ENCODE results near the gene NLRP13. TPM values are rescaled to one million over a fixed set of nuclear protein-coding genes. Genes with fewer than 3 reads are reported as not detected.

Gene NLRP13, protein sequence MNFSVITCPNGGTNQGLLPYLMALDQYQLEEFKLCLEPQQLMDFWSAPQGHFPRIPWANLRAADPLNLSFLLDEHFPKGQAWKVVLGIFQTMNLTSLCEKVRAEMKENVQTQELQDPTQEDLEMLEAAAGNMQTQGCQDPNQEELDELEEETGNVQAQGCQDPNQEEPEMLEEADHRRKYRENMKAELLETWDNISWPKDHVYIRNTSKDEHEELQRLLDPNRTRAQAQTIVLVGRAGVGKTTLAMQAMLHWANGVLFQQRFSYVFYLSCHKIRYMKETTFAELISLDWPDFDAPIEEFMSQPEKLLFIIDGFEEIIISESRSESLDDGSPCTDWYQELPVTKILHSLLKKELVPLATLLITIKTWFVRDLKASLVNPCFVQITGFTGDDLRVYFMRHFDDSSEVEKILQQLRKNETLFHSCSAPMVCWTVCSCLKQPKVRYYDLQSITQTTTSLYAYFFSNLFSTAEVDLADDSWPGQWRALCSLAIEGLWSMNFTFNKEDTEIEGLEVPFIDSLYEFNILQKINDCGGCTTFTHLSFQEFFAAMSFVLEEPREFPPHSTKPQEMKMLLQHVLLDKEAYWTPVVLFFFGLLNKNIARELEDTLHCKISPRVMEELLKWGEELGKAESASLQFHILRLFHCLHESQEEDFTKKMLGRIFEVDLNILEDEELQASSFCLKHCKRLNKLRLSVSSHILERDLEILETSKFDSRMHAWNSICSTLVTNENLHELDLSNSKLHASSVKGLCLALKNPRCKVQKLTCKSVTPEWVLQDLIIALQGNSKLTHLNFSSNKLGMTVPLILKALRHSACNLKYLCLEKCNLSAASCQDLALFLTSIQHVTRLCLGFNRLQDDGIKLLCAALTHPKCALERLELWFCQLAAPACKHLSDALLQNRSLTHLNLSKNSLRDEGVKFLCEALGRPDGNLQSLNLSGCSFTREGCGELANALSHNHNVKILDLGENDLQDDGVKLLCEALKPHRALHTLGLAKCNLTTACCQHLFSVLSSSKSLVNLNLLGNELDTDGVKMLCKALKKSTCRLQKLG
- polyA plus RNA-seq (2011; rRNA removed) (not detected in 2 replicates), polyA plus RNA-seq (2017; fragmentation: RNase III; extraction: RNeasy Plus Mini Kit Qiagen cat#74134 plus additional on column Dnase treatment) (not detected in 3 replicates), polyA minus RNA-seq (2011; rRNA and poly(A)+ RNA removed) (not detected in 2 replicates)
- polyA plus RNA-seq (2012; cell fraction: cytosol; rRNA removed): not detected in 2 replicates
- polyA plus RNA-seq (2012; cell fraction: nucleus; rRNA removed): not detected in 2 replicates

DNA sequence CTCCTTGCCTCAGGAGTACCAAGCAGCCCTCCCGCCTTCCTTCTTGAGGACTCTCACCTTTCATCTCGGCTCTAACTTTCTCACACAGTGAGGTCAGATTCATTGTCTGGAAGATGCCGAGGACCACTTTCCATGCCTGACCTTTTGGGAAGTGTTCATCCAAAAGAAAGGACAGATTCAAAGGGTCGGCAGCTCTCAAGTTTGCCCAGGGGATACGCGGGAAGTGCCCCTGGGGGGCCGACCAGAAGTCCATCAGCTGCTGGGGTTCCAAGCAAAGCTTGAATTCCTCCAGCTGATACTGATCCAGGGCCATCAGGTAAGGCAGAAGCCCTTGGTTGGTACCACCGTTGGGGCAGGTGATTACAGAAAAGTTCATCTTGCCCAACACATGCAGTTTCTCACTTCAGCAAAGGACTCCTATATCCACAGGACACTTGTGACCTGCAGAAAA is at the start of gene NLRP13:
TSS of gene NLRP13 (minus strand) at position 401 of the 451 bp plus-strand sequence. CDS start at position 376, 25 bp downstream.
- FAIRE-seq: no peak
- TF ChIP-seq, protein P1, sequence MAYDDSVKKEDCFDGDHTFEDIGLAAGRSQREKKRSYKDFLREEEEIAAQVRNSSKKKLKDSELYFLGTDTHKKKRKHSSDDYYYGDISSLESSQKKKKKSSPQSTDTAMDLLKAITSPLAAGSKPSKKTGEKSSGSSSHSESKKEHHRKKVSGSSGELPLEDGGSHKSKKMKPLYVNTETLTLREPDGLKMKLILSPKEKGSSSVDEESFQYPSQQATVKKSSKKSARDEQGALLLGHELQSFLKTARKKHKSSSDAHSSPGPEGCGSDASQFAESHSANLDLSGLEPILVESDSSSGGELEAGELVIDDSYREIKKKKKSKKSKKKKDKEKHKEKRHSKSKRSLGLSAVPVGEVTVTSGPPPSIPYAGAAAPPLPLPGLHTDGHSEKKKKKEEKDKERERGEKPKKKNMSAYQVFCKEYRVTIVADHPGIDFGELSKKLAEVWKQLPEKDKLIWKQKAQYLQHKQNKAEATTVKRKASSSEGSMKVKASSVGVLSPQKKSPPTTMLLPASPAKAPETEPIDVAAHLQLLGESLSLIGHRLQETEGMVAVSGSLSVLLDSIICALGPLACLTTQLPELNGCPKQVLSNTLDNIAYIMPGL (CRISPR knock-in tag; IDR thresholded peaks at IDR 0.05; ENCODE audit: borderline replicate concordance): no peak
- TF ChIP-seq, protein P2, sequence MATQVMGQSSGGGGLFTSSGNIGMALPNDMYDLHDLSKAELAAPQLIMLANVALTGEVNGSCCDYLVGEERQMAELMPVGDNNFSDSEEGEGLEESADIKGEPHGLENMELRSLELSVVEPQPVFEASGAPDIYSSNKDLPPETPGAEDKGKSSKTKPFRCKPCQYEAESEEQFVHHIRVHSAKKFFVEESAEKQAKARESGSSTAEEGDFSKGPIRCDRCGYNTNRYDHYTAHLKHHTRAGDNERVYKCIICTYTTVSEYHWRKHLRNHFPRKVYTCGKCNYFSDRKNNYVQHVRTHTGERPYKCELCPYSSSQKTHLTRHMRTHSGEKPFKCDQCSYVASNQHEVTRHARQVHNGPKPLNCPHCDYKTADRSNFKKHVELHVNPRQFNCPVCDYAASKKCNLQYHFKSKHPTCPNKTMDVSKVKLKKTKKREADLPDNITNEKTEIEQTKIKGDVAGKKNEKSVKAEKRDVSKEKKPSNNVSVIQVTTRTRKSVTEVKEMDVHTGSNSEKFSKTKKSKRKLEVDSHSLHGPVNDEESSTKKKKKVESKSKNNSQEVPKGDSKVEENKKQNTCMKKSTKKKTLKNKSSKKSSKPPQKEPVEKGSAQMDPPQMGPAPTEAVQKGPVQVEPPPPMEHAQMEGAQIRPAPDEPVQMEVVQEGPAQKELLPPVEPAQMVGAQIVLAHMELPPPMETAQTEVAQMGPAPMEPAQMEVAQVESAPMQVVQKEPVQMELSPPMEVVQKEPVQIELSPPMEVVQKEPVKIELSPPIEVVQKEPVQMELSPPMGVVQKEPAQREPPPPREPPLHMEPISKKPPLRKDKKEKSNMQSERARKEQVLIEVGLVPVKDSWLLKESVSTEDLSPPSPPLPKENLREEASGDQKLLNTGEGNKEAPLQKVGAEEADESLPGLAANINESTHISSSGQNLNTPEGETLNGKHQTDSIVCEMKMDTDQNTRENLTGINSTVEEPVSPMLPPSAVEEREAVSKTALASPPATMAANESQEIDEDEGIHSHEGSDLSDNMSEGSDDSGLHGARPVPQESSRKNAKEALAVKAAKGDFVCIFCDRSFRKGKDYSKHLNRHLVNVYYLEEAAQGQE (IDR thresholded peaks at IDR 0.05): no peak
- Histone ChIP-seq H3K4me3 (no peak within 1 kb of the TSS), H3K4me2 (no peak within 1 kb of the TSS), H3K9me3 (peaks cover 5% of the 10 kb centered on the region; the same call in 1 of the 3 replicates), H3K27ac (no peak within 1 kb of the TSS), H3K4me1 (no peaks in the 10 kb centered on the region)
- POLR2A ChIA-PET: no interaction called here
- no peak for DNase-seq (ENCODE audit: low read depth in 1 of 2, low spot score in 1 of 2)
- CTCF ChIA-PET: no interaction called here
- WGBS (ENCODE audit: missing lambda C conversion rate): 30% methylated on average over 8 of the region's 8 CpGs
- no peak for ATAC-seq

DNA sequence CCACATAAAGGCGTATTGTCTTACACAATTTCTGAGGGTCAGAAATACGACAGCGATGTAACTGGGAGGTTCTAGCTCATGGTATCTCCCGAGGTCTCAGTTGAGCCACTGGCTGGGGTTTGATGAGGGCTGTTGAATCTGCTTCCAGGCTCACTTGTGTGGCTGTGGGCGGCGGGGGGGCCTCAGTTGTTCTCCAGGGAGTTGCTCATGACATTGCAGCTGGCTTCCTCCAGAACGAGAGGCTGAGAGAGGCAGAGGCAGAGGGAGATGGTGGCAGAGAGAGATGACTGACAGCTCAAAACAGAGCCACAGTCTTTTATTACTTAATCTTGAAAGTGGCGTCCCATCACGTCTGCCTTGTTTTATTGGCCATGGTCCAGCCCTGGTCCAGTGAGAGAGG is 48.3 kb upstream of the NLRP13 start:
- H3K27ac ChIP-seq: no peak overlapping the region
- ATAC-seq (no peak), FAIRE-seq (no peak), DNase-seq (ENCODE audit: low read depth in 1 of 2, low spot score in 1 of 2) (no peak)
- H3K4me2 ChIP-seq: no peak overlapping the region
- POLR2A ChIA-PET: no interaction called here
- TF ChIP-seq KDM1A (IDR thresholded peaks at IDR 0.05; ENCODE audit: low read depth): no peak
- TF ChIP-seq ZFP36 (IDR thresholded peaks at IDR 0.05; ENCODE audit: borderline replicate concordance, partially characterized antibody): no peak
- TF ChIP-seq EHMT2 (IDR thresholded peaks at IDR 0.05; ENCODE audit: low read depth): no peak
- no peak for TF ChIP-seq CHD4 (IDR thresholded peaks at IDR 0.05; ENCODE audit: borderline replicate concordance)
- no peak for TF ChIP-seq HOXA7 (CRISPR knock-in tag; IDR thresholded peaks at IDR 0.05)
- no peak for TF ChIP-seq RARB (CRISPR knock-in tag; IDR thresholded peaks at IDR 0.05)
- TF ChIP-seq, protein P3, sequence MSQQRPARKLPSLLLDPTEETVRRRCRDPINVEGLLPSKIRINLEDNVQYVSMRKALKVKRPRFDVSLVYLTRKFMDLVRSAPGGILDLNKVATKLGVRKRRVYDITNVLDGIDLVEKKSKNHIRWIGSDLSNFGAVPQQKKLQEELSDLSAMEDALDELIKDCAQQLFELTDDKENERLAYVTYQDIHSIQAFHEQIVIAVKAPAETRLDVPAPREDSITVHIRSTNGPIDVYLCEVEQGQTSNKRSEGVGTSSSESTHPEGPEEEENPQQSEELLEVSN (IDR thresholded peaks at IDR 0.05; ENCODE audit: borderline replicate concordance, low read depth): no peak
- CTCF ChIA-PET: no interaction called here
- H3K4me1 ChIP-seq: no peaks in the 10 kb centered on the region
- H3K4me3 ChIP-seq: no peak overlapping the region
- H3K9me3 ChIP-seq: peaks cover 12% of the 10 kb centered on the region
- 13% methylated on average over 9 of the region's 9 CpGs for WGBS (ENCODE audit: missing lambda C conversion rate)

DNA sequence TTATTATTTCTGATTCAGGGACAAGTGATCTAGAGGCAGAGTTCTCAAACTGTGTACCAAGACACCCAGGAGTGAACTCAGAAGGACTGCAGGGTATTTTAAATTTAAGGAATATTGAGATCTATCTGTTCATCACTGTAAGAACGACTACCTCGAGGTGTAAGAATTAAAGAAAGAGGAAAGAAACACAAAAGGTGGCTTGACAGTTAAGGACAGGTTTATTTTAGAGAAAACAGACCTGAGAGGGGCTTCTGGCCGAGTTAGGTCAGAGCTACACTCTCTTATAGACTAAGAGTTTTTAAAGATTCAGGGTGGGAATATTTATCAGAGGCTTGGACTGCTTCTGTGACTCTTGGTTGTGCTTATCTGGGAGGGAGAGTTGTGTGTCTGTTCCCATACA is 41.8 kb upstream of the NLRP13 start:
- Histone ChIP-seq H3K9me3 (peaks cover 15% of the 10 kb centered on the region; the same call in 2 of the 3 replicates), H3K4me3 (no peak overlapping the region), H3K4me1 (no peaks in the 10 kb centered on the region), H3K27ac (no peak overlapping the region), H3K4me2 (no peak overlapping the region)
- no peak for ATAC-seq
- no peak for FAIRE-seq
- ChIA-PET CTCF (no interaction called here), POLR2A (no interaction called here)
- no peak for DNase-seq (ENCODE audit: low read depth in 1 of 2, low spot score in 1 of 2)
- under 1% methylated on average over 3 of the region's 3 CpGs for WGBS (ENCODE audit: missing lambda C conversion rate)
- TF ChIP-seq, protein P1 (CRISPR knock-in tag; IDR thresholded peaks at IDR 0.05; ENCODE audit: borderline replicate concordance): no peak
- TF ChIP-seq NFE2L2 (conservative IDR thresholded peaks at IDR 0.05; ENCODE audit: low read length) (no peak), GATA3 (IDR thresholded peaks at IDR 0.05; ENCODE audit: borderline replicate concordance) (no peak), BHLHE40 (IDR thresholded peaks at IDR 0.05; ENCODE audit: low read depth, low read length) (no peak), MYC (IDR thresholded peaks at IDR 0.05; ENCODE audit: borderline replicate concordance, low read length) (no peak), CBX8 (IDR thresholded peaks at IDR 0.05) (no peak)
